Measurements from ENCODE around the gene FZD10.

FZD10 gene

GRCh38 chr12:130162267-130162666, at the start of gene FZD10:
TSS of gene FZD10 (plus strand) at chr12:130162464. CDS start at chr12:130162943, 479 bp downstream.
- DNase-seq: no peak

GRCh38 chr12:130114952-130115351, 47.3 kb upstream of the FZD10 start:
- no peak for DNase-seq

- no peak for DNase-seq
Observed at GRCh38 chr12:130115646-130116045, 46.6 kb upstream of the FZD10 start.

- no peak for DNase-seq
Observed at GRCh38 chr12:130116791-130117190, 45.5 kb upstream of the FZD10 start.

GRCh38 chr12:130117233-130117632, 45.0 kb upstream of the FZD10 start:
- DNase-seq: no peak

- no peak for DNase-seq
Observed at GRCh38 chr12:130117701-130118100, 44.6 kb upstream of the FZD10 start.

- DNase-seq: no peak
Observed at GRCh38 chr12:130118181-130118580, 44.1 kb upstream of the FZD10 start.

GRCh38 chr12:130119241-130119861, 42.9 kb upstream of the FZD10 start:
- DNase-seq: no peak

GRCh38 chr12:130120012-130120805, 42.1 kb upstream of the FZD10 start:
- no peak for DNase-seq

GRCh38 chr12:130121226-130122000, 40.9 kb upstream of the FZD10 start:
- DNase-seq: no peak

- no peak for DNase-seq
Observed at GRCh38 chr12:130122356-130122755, 39.9 kb upstream of the FZD10 start.

- no peak for DNase-seq
Observed at GRCh38 chr12:130124106-130124505, 38.2 kb upstream of the FZD10 start.

- DNase-seq: no peak
Observed at GRCh38 chr12:130124605-130125244, 37.5 kb upstream of the FZD10 start.

GRCh38 chr12:130126023-130126432, 36.2 kb upstream of the FZD10 start:
- no peak for DNase-seq

- no peak for DNase-seq
Observed at GRCh38 chr12:130127532-130127911, 34.7 kb upstream of the FZD10 start.

- DNase-seq: no peak
Observed at GRCh38 chr12:130127912-130128789, 34.1 kb upstream of the FZD10 start.

GRCh38 chr12:130128790-130129735, 33.2 kb upstream of the FZD10 start:
- DNase-seq: no peak

GRCh38 chr12:130130346-130130745, 31.9 kb upstream of the FZD10 start:
- no peak for DNase-seq

- DNase-seq: no peak
Observed at GRCh38 chr12:130131025-130131424, 31.2 kb upstream of the FZD10 start.

GRCh38 chr12:130131801-130132200, 30.5 kb upstream of the FZD10 start:
- DNase-seq: no peak
